K562 (cell line): Measurements from ENCODE around the gene OR6S1. TPM values are rescaled to one million over a fixed set of nuclear protein-coding genes. Genes with fewer than 3 reads are reported as not detected.

Source experiments
- ATAC-seq: fragments of 200-7000 bp; cut with Tn5 transposase; 3 replicates; pipeline ENCODE4 v1.9.1; 2020; ENCODE audit warnings: moderate library complexity
- BruUV-seq: library from RNA; stranded (reverse); fragments of 400-500 nt; replicated peaks from 2 replicates; lab custom pipeline; 2021; lab: Mats Ljungman, UMichigan
- CTCF ChIA-PET: fragments of 300-600 bp; formaldehyde crosslinking; extraction: SDS; loops from one replicate; lab custom pipeline; 2021; ENCODE audit warnings: low intra/inter-chr PET ratio; lab: Yijun Ruan, JAX
- POLR2A ChIA-PET: fragments of 300-600, 350-650 bp; sonication (Branson Sonifier 250); formaldehyde crosslinking; extraction: SDS; loops from one replicate; lab custom pipeline; 2021; ENCODE audit warnings: antibody characterized with exemption, inconsistent platforms; lab: Yijun Ruan, JAX
- DNase-seq, 4 experiments: peaks; one replicate each; pipeline versions ENCODE4 v3.0.0 to v3.0.0-alpha.2; 2011 to 2018; ENCODE audit warnings: low spot score in 3 of 4, mixed read lengths in 3 of 4; ENCODE audit errors: extremely low read depth in 1 of 4
- FAIRE-seq: peaks from 2 replicates; lab custom pipeline; 2011; peaks lifted over from hg19 to GRCh38; lab: Jason Lieb, UNC
- H2AFZ ChIP-seq: 2 replicates; pipeline ENCODE4 v1.6.0; 2011; ENCODE audit warnings: low read depth, low read length, control low read depth, inconsistent platforms
- H3K27ac ChIP-seq: fragments of 200-600 bp; 3 replicates; pipeline ENCODE4 v1.8.0; 2011; ENCODE audit warnings: low read depth, mild to moderate bottlenecking, control low read depth, inconsistent platforms, low read length, moderate library complexity, mixed read lengths; ENCODE audit errors: extremely low read depth
- H3K27me3 ChIP-seq, 2 experiments: fragments of 300-600 bp in 1 of 2; 2 replicates in 1 of 2; 3 replicates in 1 of 2; pipeline versions ENCODE4 v1.6.0 to v1.8.0; 2011; ENCODE audit warnings: inconsistent platforms in 2 of 2, low read length in 2 of 2, mild to moderate bottlenecking in 1 of 2, mixed read lengths in 1 of 2, moderate library complexity in 1 of 2; ENCODE audit not compliant: control insufficient read depth in 2 of 2, insufficient read depth in 2 of 2
- H3K36me3 ChIP-seq: fragments of 300-600 bp; 3 replicates; pipeline ENCODE4 v1.8.0; 2011; ENCODE audit warnings: mild to moderate bottlenecking, low read length, inconsistent platforms; ENCODE audit not compliant: control insufficient read depth, insufficient read depth
- H3K4me1 ChIP-seq, 2 experiments: fragments of 200-600 bp in 1 of 2; replicated peaks in 1 of 2; 2 replicates in 1 of 2; 3 replicates in 1 of 2; pipeline versions ENCODE4 v1.5.1 to v1.8.0; 2011; ENCODE audit warnings: inconsistent platforms in 2 of 2, low read length in 2 of 2, mild to moderate bottlenecking in 1 of 2, mixed read lengths in 1 of 2, moderate library complexity in 1 of 2; ENCODE audit not compliant: control insufficient read depth in 2 of 2, insufficient read depth in 2 of 2
- H3K4me2 ChIP-seq: 2 replicates; pipeline ENCODE4 v1.6.1; 2011; ENCODE audit warnings: low read length, control low read depth, inconsistent platforms, mixed read lengths; ENCODE audit not compliant: insufficient read depth
- H3K4me3 ChIP-seq: fragments of 200-600 bp; sonication (generic), shearing (Covaris generic); 2 replicates; pipeline ENCODE4 v1.5.1; 2016; ENCODE audit warnings: control low read depth, inconsistent platforms
- H3K79me2 ChIP-seq: fragments of 200-600 bp; 3 replicates; pipeline ENCODE4 v1.8.0; 2011; ENCODE audit warnings: low read length, inconsistent platforms; ENCODE audit not compliant: control insufficient read depth, insufficient read depth
- H3K9ac ChIP-seq, 2 experiments: 2 replicates each; pipeline versions ENCODE4 v1.6.0 to v1.6.1; 2011; ENCODE audit warnings: low read depth in 2 of 2, low read length in 2 of 2, control low read depth in 1 of 2, inconsistent platforms in 1 of 2, mild to moderate bottlenecking in 1 of 2, mixed read lengths in 1 of 2; ENCODE audit not compliant: insufficient read depth in 1 of 2
- H3K9me1 ChIP-seq: one replicate; pipeline ENCODE4 v1.6.0; 2011; ENCODE audit warnings: inconsistent platforms, mild to moderate bottlenecking, low read length, moderate library complexity; ENCODE audit not compliant: control insufficient read depth, insufficient read depth
- H3K9me3 ChIP-seq: replicated peaks from 2 replicates; pipeline ENCODE4 v1.5.1; 2011; ENCODE audit warnings: low read depth, low read length, inconsistent platforms; ENCODE audit not compliant: control insufficient read depth, insufficient read depth
- H4K20me1 ChIP-seq: replicated peaks from 2 replicates; pipeline ENCODE4 v1.6.1; 2011; ENCODE audit warnings: low read length, inconsistent platforms, mixed read lengths; ENCODE audit not compliant: control insufficient read depth, insufficient read depth
- ATF7 ChIP-seq: fragments of 450-650 bp; IDR thresholded peaks from 2 replicates; pipeline ENCODE4 v1.7.1; 2014; ENCODE audit warnings: mild to moderate bottlenecking, moderate library complexity
- DACH1 ChIP-seq: fragments of 450-650 bp; IDR thresholded peaks from 2 replicates; pipeline ENCODE4 v1.6.1; 2018; ENCODE audit not compliant: partially characterized antibody
- EP300 ChIP-seq: IDR thresholded peaks from 2 replicates; pipeline ENCODE4 v1.6.1; 2012; ENCODE audit warnings: low read length, improper control_type of control experiment
- ESRRA ChIP-seq: fragments of 450-650 bp; IDR thresholded peaks from 2 replicates; pipeline ENCODE4 v1.6.1; 2014; ENCODE audit warnings: low read depth, mild to moderate bottlenecking, moderate library complexity, borderline replicate concordance
- FOXK2 ChIP-seq, 2 experiments: fragments of 450-650 bp; IDR thresholded peaks in 1 of 2; conservative IDR thresholded peaks in 1 of 2; 2 replicates each; pipeline ENCODE4 v1.6.1; 2016; ENCODE audit warnings: low read depth in 2 of 2, mild to moderate bottlenecking in 1 of 2
- PHF20 ChIP-seq: fragments of 450-650 bp; IDR thresholded peaks from 2 replicates; pipeline ENCODE4 v1.6.1; 2018; ENCODE audit not compliant: partially characterized antibody
- POLR3A ChIP-seq: IDR thresholded peaks from 2 replicates; pipeline ENCODE4 v1.6.1; 2011; ENCODE audit warnings: borderline replicate concordance, mild to moderate bottlenecking, moderate library complexity; ENCODE audit not compliant: insufficient read length, insufficient read depth; ENCODE audit errors: extremely low read depth
- RBBP5 ChIP-seq: fragments of 200-600 bp; sonication (generic); IDR thresholded peaks from 2 replicates; pipeline ENCODE4 v1.6.1; 2012; ENCODE audit warnings: borderline replicate concordance, mild to moderate bottlenecking, low read length, control low read depth, inconsistent platforms; ENCODE audit not compliant: insufficient read depth, poor library complexity, severe bottlenecking
- STAT5A ChIP-seq: IDR thresholded peaks from 2 replicates; pipeline ENCODE4 v1.6.1; 2012; ENCODE audit warnings: low read length, inconsistent platforms, borderline replicate concordance
- TBP ChIP-seq: optimal IDR thresholded peaks from 2 replicates; pipeline ENCODE3; 2011; ENCODE audit warnings: low read depth, low read length, improper control_type of control experiment
- TEAD4 ChIP-seq, 2 experiments: sonication (generic) in 1 of 2; formaldehyde crosslinking in 1 of 2; IDR thresholded peaks; 2 replicates each; pipeline versions ENCODE4 v1.6.1 to v1.8.0; 2012 to 2022; ENCODE audit warnings: borderline replicate concordance in 1 of 2, inconsistent platforms in 1 of 2, low read length in 1 of 2, mild to moderate bottlenecking in 1 of 2, missing genetic modification reagents in 1 of 2
- ZNF24 ChIP-seq: fragments of 450-650 bp; IDR thresholded peaks from 2 replicates; pipeline ENCODE4 v1.6.1; 2016
- ZNF583 ChIP-seq: fragments of 250-450 bp; sonication (Bioruptor Pico); IDR thresholded peaks from 2 replicates; pipeline ENCODE4 v1.4.0; 2020
- WGBS: fragments of 100-300 bp; shearing (Covaris generic); methylation state at CpG from one replicate; pipeline ENCODE4 v1.1.6; 2016; ENCODE audit warnings: low coverage, mixed read lengths; ENCODE audit not compliant: insufficient coverage; ENCODE audit errors: missing lambda C conversion rate; 5-methylcytosine and 5-hydroxymethylcytosine counted together
- in situ Hi-C: fragments of 300-500 bp; cut with MboI; formaldehyde crosslinking; loops from 4 replicates; pipeline ENCODE4 v1.15.0; 2018; ENCODE audit warnings: inconsistent platforms, mixed read lengths
- intact Hi-C: fragments of 100-400 bp; cut with micrococcal nuclease; formaldehyde crosslinking; loops from 2 replicates; pipeline ENCODE4 v1.14.2; 2022
- polyA plus RNA-seq, 8 experiments: library from polyadenylated mRNA; depleted of rRNA in 4 of 8; stranded (reverse) in 5 of 8; unstranded in 3 of 8; fragments of >200 nt; fragmentation: Nextera tagmentation in 2 of 8; fragmentation: Illumina TruSeq in 1 of 8; extraction: Ambion mirVana in 2 of 8; extraction: Trizol in 1 of 8; gene quantifications; 2 replicates each; pipeline versions ENCODE4 v1.2.1 to v1.2.3, GENCODE V29; 2011 to 2014; ENCODE audit warnings: inconsistent platforms in 1 of 8, missing spikeins in 1 of 8
- total RNA-seq, 7 experiments: library from RNA; depleted of rRNA in 6 of 7; stranded (reverse); fragments of >200 nt in 6 of 7; fragmentation: Illumina TruSeq in 2 of 7; extraction: Trizol in 2 of 7; gene quantifications; 2 replicates each; pipeline versions ENCODE4 v1.2.1 to v1.2.3, GENCODE V29; 2011 to 2021; ENCODE audit warnings: low replicate concordance in 1 of 7
- TF ChIP-seq, protein P1 (sequence below): fragments of 250-450 bp; sonication (Bioruptor Pico); IDR thresholded peaks from 2 replicates; pipeline ENCODE4 v1.8.0; 2021; ENCODE audit warnings: moderate library complexity, mild to moderate bottlenecking, inconsistent platforms
- TF ChIP-seq, protein P2 (sequence below), 2 experiments: fragments of 450-650 bp; conservative IDR thresholded peaks; 2 replicates each; pipeline ENCODE4 v1.6.1; 2017; ENCODE audit warnings: mild to moderate bottlenecking in 2 of 2, moderate library complexity in 2 of 2

The OR6S1 gene
- total and polyA plus RNA-seq, 9 of the 15 experiments (the other 6 are each of a cell fraction or from before 2014, with no cell fraction given): not detected

GRCh38 chr14:20683891-20684661 lies 42.6 kb upstream of the OR6S1 start, which contains the start of gene RNASE4:
Gene RNASE4, plus strand, starts transcription at chr14:20684560. Its CDS starts 14,812 bp downstream, at chr14:20699372.
- Histone ChIP-seq H2AFZ (peak within 1 kb of the TSS; percentile 91), H3K4me1 (peaks cover 10 to 13% of the 10 kb centered on the region in 2 experiments; a peak in 3 of 5 replicates), H3K27ac (peak within 1 kb of the TSS; percentile 65; the same call in 2 of the 3 replicates), H3K79me2 (no peaks in the 10 kb centered on the region), H3K9me1 (no peaks in the 10 kb centered on the region), H3K27me3 (no peaks in the 10 kb centered on the region), H3K4me2 (peak within 1 kb of the TSS; percentile 94), H4K20me1 (peaks cover 9% of the 10 kb centered on the region; the same call in 1 of the 2 replicates), H3K9ac (peak within 1 kb of the TSS; percentile 74 to 90), H3K36me3 (no peaks in the 10 kb centered on the region), H3K9me3 (no peaks in the 10 kb centered on the region), H3K4me3 (peak within 1 kb of the TSS; percentile 75)
- intact Hi-C loops (loop anchor here (1.0 to 5.0 kb wide), 3 partner anchors 51 to 342 kb away; partner anchors contain the start of gene PARP2), in situ Hi-C loops (loop anchor here (5.0 kb wide), 1 partner anchor 52 kb away; no protein-coding TSS in a partner anchor)
- ChIA-PET POLR2A (interaction anchor here (0.6 to 0.9 kb wide), 3 partner anchors 63 to 316 kb away, joined by 3 read pairs; no protein-coding TSS in a partner anchor), CTCF (interaction anchor here (0.7 kb wide), 1 partner anchor 412 kb away, joined by 3 read pairs; no protein-coding TSS in a partner anchor)
- 2% methylated on average over 33 of the region's 42 CpGs for WGBS
- ATAC-seq (peak; percentile 52), DNase-seq (peak; percentile 61 to 81 (median 70)), FAIRE-seq (peak; percentile 73)
- BruUV-seq: no TSS peak
- peak; percentile 33; the same call in 1 of the 2 replicates for TF ChIP-seq ATF7
- peak in 1 of 2 experiments; percentile 75; a peak in 2 of 4 replicates for TF ChIP-seq FOXK2 (conservative IDR thresholded peaks at IDR 0.05 in 1 of 2, IDR thresholded peaks at IDR 0.05 in 1 of 2; ENCODE audit: low read depth in 2 of 2)
- no peak for TF ChIP-seq STAT5A
- peak; percentile 76 for TF ChIP-seq RBBP5
- peak; percentile 91 for TF ChIP-seq POLR3A
- TF ChIP-seq DACH1: no peak
- 0 out of 2 replicates have a peak, but pooled peaks have one; percentile 6 for TF ChIP-seq ZNF24
- TF ChIP-seq PHF20: peak; percentile 12
- TF ChIP-seq, protein P1, sequence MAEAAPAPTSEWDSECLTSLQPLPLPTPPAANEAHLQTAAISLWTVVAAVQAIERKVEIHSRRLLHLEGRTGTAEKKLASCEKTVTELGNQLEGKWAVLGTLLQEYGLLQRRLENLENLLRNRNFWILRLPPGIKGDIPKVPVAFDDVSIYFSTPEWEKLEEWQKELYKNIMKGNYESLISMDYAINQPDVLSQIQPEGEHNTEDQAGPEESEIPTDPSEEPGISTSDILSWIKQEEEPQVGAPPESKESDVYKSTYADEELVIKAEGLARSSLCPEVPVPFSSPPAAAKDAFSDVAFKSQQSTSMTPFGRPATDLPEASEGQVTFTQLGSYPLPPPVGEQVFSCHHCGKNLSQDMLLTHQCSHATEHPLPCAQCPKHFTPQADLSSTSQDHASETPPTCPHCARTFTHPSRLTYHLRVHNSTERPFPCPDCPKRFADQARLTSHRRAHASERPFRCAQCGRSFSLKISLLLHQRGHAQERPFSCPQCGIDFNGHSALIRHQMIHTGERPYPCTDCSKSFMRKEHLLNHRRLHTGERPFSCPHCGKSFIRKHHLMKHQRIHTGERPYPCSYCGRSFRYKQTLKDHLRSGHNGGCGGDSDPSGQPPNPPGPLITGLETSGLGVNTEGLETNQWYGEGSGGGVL: no peak
- peak; percentile 100 for TF ChIP-seq TBP
- TF ChIP-seq TEAD4 (IDR thresholded peaks at IDR 0.05; ENCODE audit: low read length): peak; percentile 70
- no peak for TF ChIP-seq TEAD4 (CRISPR knock-in tag; IDR thresholded peaks at IDR 0.05; ENCODE audit: borderline replicate concordance)
- TF ChIP-seq ZNF583 (CRISPR knock-in tag): no peak
- TF ChIP-seq, protein P2, sequence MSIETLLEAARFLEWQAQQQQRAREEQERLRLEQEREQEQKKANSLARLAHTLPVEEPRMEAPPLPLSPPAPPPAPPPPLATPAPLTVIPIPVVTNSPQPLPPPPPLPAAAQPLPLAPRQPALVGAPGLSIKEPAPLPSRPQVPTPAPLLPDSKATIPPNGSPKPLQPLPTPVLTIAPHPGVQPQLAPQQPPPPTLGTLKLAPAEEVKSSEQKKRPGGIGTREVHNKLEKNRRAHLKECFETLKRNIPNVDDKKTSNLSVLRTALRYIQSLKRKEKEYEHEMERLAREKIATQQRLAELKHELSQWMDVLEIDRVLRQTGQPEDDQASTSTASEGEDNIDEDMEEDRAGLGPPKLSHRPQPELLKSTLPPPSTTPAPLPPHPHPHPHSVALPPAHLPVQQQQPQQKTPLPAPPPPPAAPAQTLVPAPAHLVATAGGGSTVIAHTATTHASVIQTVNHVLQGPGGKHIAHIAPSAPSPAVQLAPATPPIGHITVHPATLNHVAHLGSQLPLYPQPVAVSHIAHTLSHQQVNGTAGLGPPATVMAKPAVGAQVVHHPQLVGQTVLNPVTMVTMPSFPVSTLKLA (conservative IDR thresholded peaks at IDR 0.05): peak; percentile 45 to 49
- TF ChIP-seq ESRRA: no peak
- peak; percentile 41; the same call in 1 of the 2 replicates for TF ChIP-seq EP300
